B cell (primary cell): Measurements from ENCODE around the gene MRTFA.

ENCODE experiments used
- CTCF ChIP-seq: fragments of 200-600 bp; IDR thresholded peaks from one replicate; pipeline ENCODE4 v1.8.0; 2022; ENCODE audit warnings: antibody characterized with exemption, mild to moderate bottlenecking
- EZH2 ChIP-seq: IDR thresholded peaks from 2 replicates; pipeline ENCODE4 v1.6.1; 2012; ENCODE audit warnings: borderline replicate concordance, low read depth, mild to moderate bottlenecking, moderate library complexity, low read length; ENCODE audit not compliant: insufficient read depth, poor library complexity, severe bottlenecking

DNA sequence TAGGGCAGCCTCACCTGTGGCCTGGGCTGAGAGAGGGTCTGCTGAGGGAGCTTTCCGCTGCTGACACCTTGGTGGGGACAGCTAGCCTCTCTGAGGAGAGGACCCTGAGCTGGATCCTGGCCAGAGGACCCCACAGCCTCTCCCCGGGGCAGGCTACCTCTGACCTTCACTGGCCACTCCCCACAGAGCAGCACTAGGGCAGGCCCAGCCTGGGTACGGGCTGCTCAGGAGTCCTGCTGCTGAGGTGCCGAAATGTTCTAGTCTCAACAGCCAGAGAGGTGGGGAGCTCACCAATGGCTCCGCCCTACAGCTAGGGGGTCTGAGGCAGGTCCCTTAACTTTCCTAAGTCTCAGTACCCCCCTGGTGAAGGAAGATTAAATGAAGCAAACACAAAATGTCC, 218.6 kb downstream of the MRTFA start:
- no peak for TF ChIP-seq EZH2
- TF ChIP-seq CTCF = no peak
